ENCODE measurements around the gene THADA. TPM values are rescaled to one million over a fixed set of nuclear protein-coding genes. Genes with fewer than 3 reads are reported as not detected.

THADA gene
- total and polyA plus RNA-seq, 7 experiments from 2014 or later: 11.7 to 43.0 (median 39.6) TPM

GRCh38 chr2:43212931-43213330 is 382.9 kb downstream of the THADA start:
- H3K4me3 ChIP-seq (ENCODE audit: low read length): no peak overlapping the region
- Mint-ChIP-seq H3K4me1 (peaks cover 29 to 57% (median 45%) of the 10 kb centered on the region in 7 donors), H3K27me3 (no peaks in the 10 kb centered on the region), H3K36me3 (peaks cover 0 to 8% (median 4%) of the 10 kb centered on the region in 5 donors), H3K27ac (peak overlapping the region in 8 of 9 donors; percentile 60 to 89 (median 80)), H3K4me3 (peak overlapping the region in 5 of 10 donors; percentile 3 to 53 (median 48)), H3K9me3 (no peaks in the 10 kb centered on the region)
- peaks cover 8 to 34% of the 10 kb centered on the region in 2 donors for H3K4me1 ChIP-seq (ENCODE audit: control insufficient read depth in 2 of 2, insufficient read depth in 2 of 2, low read length in 2 of 2)
- intact Hi-C loops (cut with micrococcal nuclease): no loop called here
- POLR2A ChIA-PET: interaction anchor here (0.7 to 25.8 kb wide), 6 partner anchors 10 to 81 kb away, joined by 4 to 1899 read pairs (median 356); partner anchors contain the start of gene ZFP36L2
- H3K36me3 ChIP-seq (ENCODE audit: control insufficient read depth in 2 of 3, insufficient read depth in 3 of 3, low read length in 3 of 3): no peaks in the 10 kb centered on the region
- ATAC-seq (peak; percentile 72), DNase-seq (no peak)
- no peaks in the 10 kb centered on the region for H3K27me3 ChIP-seq (ENCODE audit: control insufficient read depth in 2 of 2, insufficient read depth in 2 of 2, low read length in 2 of 2)
- CTCF ChIA-PET: interaction anchor here (1.1 to 1.2 kb wide), 2 partner anchors 16 to 38 kb away, joined by 3 to 5 read pairs; no protein-coding TSS in a partner anchor
- no peaks in the 10 kb centered on the region for H3K9me3 ChIP-seq (ENCODE audit: control insufficient read depth in 2 of 3, low read length in 3 of 3)
- H3K27ac ChIP-seq (ENCODE audit: low read depth, low read length): no peak overlapping the region

- ChIA-PET POLR2A (interaction anchor here (14.4 to 25.8 kb wide), 5 partner anchors 10 to 81 kb away, joined by 169 to 1899 read pairs (median 543); partner anchors contain the start of gene ZFP36L2), CTCF (no interaction called here)
- Mint-ChIP-seq H3K4me1 (peaks cover 28 to 57% (median 45%) of the 10 kb centered on the region in 7 donors), H3K27ac (peak overlapping the region; percentile 19 to 92 (median 85)), H3K27me3 (no peaks in the 10 kb centered on the region), H3K36me3 (peaks cover 0 to 8% (median 4%) of the 10 kb centered on the region in 5 donors), H3K4me3 (peak overlapping the region in 5 of 10 donors; percentile 6 to 49 (median 33)), H3K9me3 (no peaks in the 10 kb centered on the region)
- no peaks in the 10 kb centered on the region for H3K9me3 ChIP-seq (ENCODE audit: control insufficient read depth in 2 of 3, low read length in 3 of 3)
- ATAC-seq (peak; percentile 30), DNase-seq (no peak)
- H3K36me3 ChIP-seq (ENCODE audit: control insufficient read depth in 2 of 3, insufficient read depth in 3 of 3, low read length in 3 of 3): no peaks in the 10 kb centered on the region
- intact Hi-C loops (cut with micrococcal nuclease): no loop called here
- no peak overlapping the region for H3K4me3 ChIP-seq (ENCODE audit: low read length)
- peaks cover 2 to 28% of the 10 kb centered on the region in 2 donors for H3K4me1 ChIP-seq (ENCODE audit: control insufficient read depth in 2 of 2, insufficient read depth in 2 of 2, low read length in 2 of 2)
- H3K27ac ChIP-seq (ENCODE audit: low read depth, low read length): no peak overlapping the region
- no peaks in the 10 kb centered on the region for H3K27me3 ChIP-seq (ENCODE audit: control insufficient read depth in 2 of 2, insufficient read depth in 2 of 2, low read length in 2 of 2)
Observed at GRCh38 chr2:43212216-43212835, 383.5 kb downstream of the THADA start.

GRCh38 chr2:43210467-43211303 is 385.2 kb downstream of the THADA start:
- peak overlapping the region in 9 of 10 donors; percentile 7 to 81 (median 56) for H3K4me3 Mint-ChIP-seq
- Histone ChIP-seq H3K36me3 (ENCODE audit: control insufficient read depth in 2 of 3, insufficient read depth in 3 of 3, low read length in 3 of 3) (no peaks in the 10 kb centered on the region), H3K9me3 (ENCODE audit: control insufficient read depth in 2 of 3, low read length in 3 of 3) (no peaks in the 10 kb centered on the region), H3K27me3 (ENCODE audit: control insufficient read depth in 2 of 2, insufficient read depth in 2 of 2, low read length in 2 of 2) (no peaks in the 10 kb centered on the region), H3K27ac (ENCODE audit: low read depth, low read length) (no peak overlapping the region), H3K4me1 (ENCODE audit: control insufficient read depth in 2 of 2, insufficient read depth in 2 of 2, low read length in 2 of 2) (peaks cover 0 to 27% of the 10 kb centered on the region in 2 donors), H3K4me3 (ENCODE audit: low read length) (no peak overlapping the region)
- ATAC-seq (peak; percentile 81), DNase-seq (peak in 7 of 9 donors; percentile 34 to 67 (median 61))
- POLR2A ChIA-PET: interaction anchor here (0.8 to 25.8 kb wide), 9 partner anchors 7 to 79 kb away, joined by 3 to 1899 read pairs (median 169); partner anchors contain the start of gene ZFP36L2
- CTCF ChIA-PET: no interaction called here
- intact Hi-C loops (cut with micrococcal nuclease): loop anchor here in 1 of 2 donors (1.0 kb wide), 1 partner anchor 15 kb away; no protein-coding TSS in a partner anchor
- no peaks in the 10 kb centered on the region for H3K27me3 Mint-ChIP-seq
- peaks cover 29 to 61% (median 44%) of the 10 kb centered on the region in 7 donors for H3K4me1 Mint-ChIP-seq
- no peaks in the 10 kb centered on the region for H3K9me3 Mint-ChIP-seq
- peak overlapping the region; percentile 2 to 94 (median 82) for H3K27ac Mint-ChIP-seq
- H3K36me3 Mint-ChIP-seq: peaks cover 0 to 8% (median 4%) of the 10 kb centered on the region in 5 donors

- no peaks in the 10 kb centered on the region for H3K27me3 Mint-ChIP-seq
- no peak for DNase-seq
- H3K4me1 ChIP-seq (ENCODE audit: control insufficient read depth in 2 of 2, insufficient read depth in 2 of 2, low read length in 2 of 2): peaks cover 0 to 27% of the 10 kb centered on the region in 2 donors
- H3K27me3 ChIP-seq (ENCODE audit: control insufficient read depth in 2 of 2, insufficient read depth in 2 of 2, low read length in 2 of 2): no peaks in the 10 kb centered on the region
- no peaks in the 10 kb centered on the region for H3K9me3 Mint-ChIP-seq
- no peaks in the 10 kb centered on the region for H3K9me3 ChIP-seq (ENCODE audit: control insufficient read depth in 2 of 3, low read length in 3 of 3)
- peaks cover 0 to 8% (median 4%) of the 10 kb centered on the region in 5 donors for H3K36me3 Mint-ChIP-seq
- ChIA-PET POLR2A (interaction anchor here (0.6 to 25.8 kb wide), 8 partner anchors 8 to 78 kb away, joined by 3 to 1899 read pairs (median 11); partner anchors contain the start of gene ZFP36L2), CTCF (interaction anchor here (1.1 kb wide), 1 partner anchor 8 kb away, joined by 3 read pairs; no protein-coding TSS in a partner anchor)
- H3K27ac ChIP-seq (ENCODE audit: low read depth, low read length): no peak overlapping the region
- peak overlapping the region in 6 of 10 donors; percentile 3 to 62 (median 40) for H3K4me3 Mint-ChIP-seq
- no peak overlapping the region for H3K4me3 ChIP-seq (ENCODE audit: low read length)
- no peaks in the 10 kb centered on the region for H3K36me3 ChIP-seq (ENCODE audit: control insufficient read depth in 2 of 3, insufficient read depth in 3 of 3, low read length in 3 of 3)
- peaks cover 29 to 64% (median 43%) of the 10 kb centered on the region in 7 donors for H3K4me1 Mint-ChIP-seq
- peak overlapping the region in 7 of 9 donors; percentile 69 to 94 (median 82) for H3K27ac Mint-ChIP-seq
- intact Hi-C loops (cut with micrococcal nuclease): loop anchor here in 1 of 2 donors (1.0 kb wide), 1 partner anchor 15 kb away; no protein-coding TSS in a partner anchor
- ATAC-seq: no peak
Observed at GRCh38 chr2:43210125-43210466, 385.7 kb downstream of the THADA start.

- Mint-ChIP-seq H3K27me3 (no peaks in the 10 kb centered on the region), H3K9me3 (no peaks in the 10 kb centered on the region), H3K4me3 (no peak overlapping the region), H3K4me1 (peaks cover 29 to 66% (median 51%) of the 10 kb centered on the region in 7 donors), H3K36me3 (peaks cover 0 to 8% (median 4%) of the 10 kb centered on the region in 5 donors), H3K27ac (peak overlapping the region in 6 of 9 donors; percentile 38 to 89 (median 79))
- H3K36me3 ChIP-seq (ENCODE audit: control insufficient read depth in 2 of 3, insufficient read depth in 3 of 3, low read length in 3 of 3): no peaks in the 10 kb centered on the region
- H3K27me3 ChIP-seq (ENCODE audit: control insufficient read depth in 2 of 2, insufficient read depth in 2 of 2, low read length in 2 of 2): no peaks in the 10 kb centered on the region
- no peaks in the 10 kb centered on the region for H3K9me3 ChIP-seq (ENCODE audit: control insufficient read depth in 2 of 3, low read length in 3 of 3)
- ChIA-PET POLR2A (interaction anchor here (0.6 to 25.8 kb wide), 7 partner anchors 9 to 78 kb away, joined by 3 to 1899 read pairs (median 15); partner anchors contain the start of gene ZFP36L2), CTCF (interaction anchor here (0.6 to 1.1 kb wide), 2 partner anchors 9 to 600 kb away, joined by 3 read pairs; no protein-coding TSS in a partner anchor)
- ATAC-seq (no peak), DNase-seq (no peak)
- no peak overlapping the region for H3K4me3 ChIP-seq (ENCODE audit: low read length)
- intact Hi-C loops (cut with micrococcal nuclease): no loop called here
- no peak overlapping the region for H3K27ac ChIP-seq (ENCODE audit: low read depth, low read length)
- H3K4me1 ChIP-seq (ENCODE audit: control insufficient read depth in 2 of 2, insufficient read depth in 2 of 2, low read length in 2 of 2): peaks cover 0 to 27% of the 10 kb centered on the region in 2 donors
Observed at GRCh38 chr2:43209204-43209717, 386.6 kb downstream of the THADA start.
